ENCODE results near the gene HOXB8. TPM values are rescaled to one million over a fixed set of nuclear protein-coding genes. Genes with fewer than 3 reads are reported as not detected.
A peak's percentile ranks its signal among the peaks of the same experiment; 100 is the strongest.

Gene HOXB8
- total RNA-seq, 2 experiments from 2014 or later, result not detected

GRCh38 chr17:48609759-48610281 is 5.3 kb downstream of the HOXB8 start:
- peaks cover 70% of the 10 kb centered on the region for H3K27me3 Mint-ChIP-seq
- H3K36me3 Mint-ChIP-seq (ENCODE audit: low read depth), result no peaks in the 10 kb centered on the region
- H3K9me3 Mint-ChIP-seq, result no peaks in the 10 kb centered on the region
- ChIA-PET POLR2A (interaction anchor here (0.8 to 1.0 kb wide), 2 partner anchors 15 to 27 kb away, joined by 3 to 4 read pairs; no protein-coding TSS in a partner anchor), CTCF (interaction anchor here (0.6 to 6.3 kb wide), 9 partner anchors 9 to 302 kb away, joined by 3 to 45 read pairs (median 3); partner anchors contain the start of gene HOXB5)
- ATAC-seq, result no peak
- intact Hi-C loops (cut with micrococcal nuclease), result loop anchor here (10.0 kb wide), 1 partner anchor 115 kb away; the partner anchor contains the start of genes HOXB13, PRAC1 and PRAC2
- no peak overlapping the region for H3K27ac Mint-ChIP-seq
- H3K4me1 Mint-ChIP-seq (ENCODE audit: low read depth), result peaks cover 25% of the 10 kb centered on the region
- TF ChIP-seq, protein P1, sequence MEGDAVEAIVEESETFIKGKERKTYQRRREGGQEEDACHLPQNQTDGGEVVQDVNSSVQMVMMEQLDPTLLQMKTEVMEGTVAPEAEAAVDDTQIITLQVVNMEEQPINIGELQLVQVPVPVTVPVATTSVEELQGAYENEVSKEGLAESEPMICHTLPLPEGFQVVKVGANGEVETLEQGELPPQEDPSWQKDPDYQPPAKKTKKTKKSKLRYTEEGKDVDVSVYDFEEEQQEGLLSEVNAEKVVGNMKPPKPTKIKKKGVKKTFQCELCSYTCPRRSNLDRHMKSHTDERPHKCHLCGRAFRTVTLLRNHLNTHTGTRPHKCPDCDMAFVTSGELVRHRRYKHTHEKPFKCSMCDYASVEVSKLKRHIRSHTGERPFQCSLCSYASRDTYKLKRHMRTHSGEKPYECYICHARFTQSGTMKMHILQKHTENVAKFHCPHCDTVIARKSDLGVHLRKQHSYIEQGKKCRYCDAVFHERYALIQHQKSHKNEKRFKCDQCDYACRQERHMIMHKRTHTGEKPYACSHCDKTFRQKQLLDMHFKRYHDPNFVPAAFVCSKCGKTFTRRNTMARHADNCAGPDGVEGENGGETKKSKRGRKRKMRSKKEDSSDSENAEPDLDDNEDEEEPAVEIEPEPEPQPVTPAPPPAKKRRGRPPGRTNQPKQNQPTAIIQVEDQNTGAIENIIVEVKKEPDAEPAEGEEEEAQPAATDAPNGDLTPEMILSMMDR (IDR thresholded peaks at IDR 0.05), result no peak
- peak overlapping the region; percentile 88 for H3K4me3 Mint-ChIP-seq
- no peak for DNase-seq

DNA sequence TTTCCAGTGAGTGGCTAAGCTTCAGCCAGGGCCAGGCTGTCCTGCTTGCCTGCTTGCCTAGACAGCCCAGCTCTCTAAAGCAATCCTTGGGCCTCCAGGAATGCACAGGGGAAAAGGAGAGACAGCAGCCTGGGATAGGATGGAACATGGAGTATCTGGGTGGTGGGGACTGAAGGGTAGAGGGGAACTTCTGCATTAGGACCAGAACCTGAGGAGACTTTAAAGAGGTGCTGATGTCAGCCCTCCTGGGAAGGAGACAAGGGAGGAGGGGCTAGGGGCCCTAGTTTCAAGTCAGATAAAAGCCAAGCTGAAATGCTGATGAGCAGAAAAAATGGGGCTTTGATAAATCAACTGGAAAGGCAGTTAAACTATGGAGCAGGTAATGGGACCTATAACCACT is 6.1 kb downstream of the HOXB8 start:
- CTCF ChIA-PET, result interaction anchor here (1.1 to 6.3 kb wide), 6 partner anchors 8 to 301 kb away, joined by 3 to 45 read pairs (median 4); partner anchors contain the start of gene HOXB5
- Mint-ChIP-seq H3K27me3 (peaks cover 73% of the 10 kb centered on the region), H3K27ac (no peak overlapping the region)

DNA sequence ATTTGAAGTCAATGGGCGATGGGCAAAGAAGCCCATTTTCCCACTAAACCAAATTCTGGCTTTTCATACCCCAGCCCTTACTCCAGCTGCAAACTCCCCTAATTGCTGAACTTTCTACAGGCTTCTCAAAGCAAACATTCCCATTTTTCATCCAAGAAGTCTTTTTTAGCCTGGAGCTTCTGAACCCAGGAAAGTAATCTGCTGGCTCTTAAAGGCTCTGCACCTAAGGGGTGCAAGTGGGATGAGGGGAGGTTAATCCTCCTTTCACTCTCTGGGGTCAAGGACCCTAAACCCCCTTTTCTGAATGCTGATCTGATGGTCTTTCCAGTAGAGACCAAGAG is 6.6 kb downstream of the HOXB8 start:
- POLR2A ChIA-PET, result interaction anchor here (1.0 to 1.5 kb wide), 2 partner anchors 14 to 53 kb away, joined by 3 read pairs; no protein-coding TSS in a partner anchor
- H3K4me3 Mint-ChIP-seq, result no peak overlapping the region

More for the DNA sequence above, 6.1 kb downstream of the HOXB8 start:
- H3K36me3 Mint-ChIP-seq (ENCODE audit: low read depth), result no peaks in the 10 kb centered on the region
- no peak overlapping the region for H3K4me3 Mint-ChIP-seq
- H3K9me3 Mint-ChIP-seq, result no peaks in the 10 kb centered on the region
- intact Hi-C loops (cut with micrococcal nuclease), result no loop called here
- peaks cover 22% of the 10 kb centered on the region for H3K4me1 Mint-ChIP-seq (ENCODE audit: low read depth)
- TF ChIP-seq, protein P1 (IDR thresholded peaks at IDR 0.05), result no peak
- no peak for DNase-seq
- POLR2A ChIA-PET, result interaction anchor here (0.8 to 1.5 kb wide), 3 partner anchors 14 to 53 kb away, joined by 3 read pairs; no protein-coding TSS in a partner anchor
- ATAC-seq, result no peak

DNA sequence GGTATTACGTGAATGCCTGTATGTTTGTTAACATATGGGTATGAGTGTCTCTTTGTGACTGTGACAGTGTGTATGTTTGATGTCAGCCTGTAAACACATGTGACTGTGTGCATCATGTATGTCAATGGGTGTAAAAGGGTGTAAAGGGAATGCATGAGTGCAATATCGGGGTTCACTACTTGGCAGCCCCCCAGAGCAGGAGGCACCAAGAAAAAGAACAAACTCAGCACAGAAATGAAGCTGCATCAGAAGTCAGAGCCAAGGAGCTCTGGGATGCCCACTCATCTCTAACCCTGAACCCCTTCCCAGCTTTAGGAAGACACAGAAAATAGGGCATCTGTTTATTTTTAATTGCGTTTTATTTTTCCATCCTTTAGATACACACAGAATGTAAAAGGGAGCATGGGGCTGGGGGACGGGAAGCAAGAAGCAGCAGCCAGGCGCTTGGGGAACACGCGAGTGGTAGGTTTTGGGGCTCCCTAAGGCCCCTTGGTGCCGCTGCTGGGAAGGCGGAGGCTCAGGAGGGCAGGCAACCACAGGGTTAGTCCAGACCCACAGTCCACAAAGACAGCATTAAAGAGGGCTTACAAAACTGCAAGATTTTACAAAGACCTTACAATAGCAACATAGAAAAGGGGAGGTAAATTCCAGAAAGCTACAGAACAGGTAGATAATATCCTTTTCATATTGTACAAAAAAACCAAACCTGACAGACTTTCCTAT is 8.0 kb downstream of the HOXB8 start:
- POLR2A ChIA-PET, result interaction anchor here (0.7 kb wide), 1 partner anchor 11 kb away, joined by 3 read pairs; no protein-coding TSS in a partner anchor

More for the DNA sequence above, 6.6 kb downstream of the HOXB8 start:
- intact Hi-C loops (cut with micrococcal nuclease), result no loop called here
- DNase-seq (no peak), ATAC-seq (no peak)
- TF ChIP-seq, protein P1 (IDR thresholded peaks at IDR 0.05), result no peak
- CTCF ChIA-PET, result interaction anchor here (1.1 to 6.3 kb wide), 4 partner anchors 14 to 115 kb away, joined by 3 to 45 read pairs (median 3); partner anchors contain the start of gene HOXB5
- H3K4me1 Mint-ChIP-seq (ENCODE audit: low read depth), result peaks cover 21% of the 10 kb centered on the region
- H3K9me3 Mint-ChIP-seq, result no peaks in the 10 kb centered on the region
- H3K27me3 Mint-ChIP-seq, result peaks cover 71% of the 10 kb centered on the region
- no peak overlapping the region for H3K27ac Mint-ChIP-seq
- H3K36me3 Mint-ChIP-seq (ENCODE audit: low read depth), result no peaks in the 10 kb centered on the region

More for the DNA sequence above, 8.0 kb downstream of the HOXB8 start:
- TF ChIP-seq, protein P1 (IDR thresholded peaks at IDR 0.05), result no peak
- DNase-seq (no peak), ATAC-seq (no peak)
- H3K4me3 Mint-ChIP-seq, result no peak overlapping the region
- H3K27ac Mint-ChIP-seq, result no peak overlapping the region
- no peaks in the 10 kb centered on the region for H3K36me3 Mint-ChIP-seq (ENCODE audit: low read depth)
- intact Hi-C loops (cut with micrococcal nuclease), result no loop called here
- H3K4me1 Mint-ChIP-seq (ENCODE audit: low read depth), result peaks cover 17% of the 10 kb centered on the region
- CTCF ChIA-PET, result interaction anchor here (0.8 to 6.3 kb wide), 4 partner anchors 13 to 344 kb away, joined by 3 to 45 read pairs (median 8); partner anchors contain the start of gene HOXB5
- no peaks in the 10 kb centered on the region for H3K9me3 Mint-ChIP-seq
- peaks cover 74% of the 10 kb centered on the region for H3K27me3 Mint-ChIP-seq
